GM12892 (cell line): ENCODE data around the gene COL18A1.

ENCODE experiments used
- POLR2A ChIP-seq: IDR thresholded peaks from 2 replicates; pipeline ENCODE4 v1.6.1; 2011; ENCODE audit warnings: low read depth, low read length, control low read depth
- POLR2AphosphoS5 ChIP-seq: IDR thresholded peaks from 2 replicates; pipeline ENCODE4 v1.6.1; 2011; ENCODE audit warnings: low read depth, low read length, control low read depth
- TAF1 ChIP-seq: IDR thresholded peaks from 2 replicates; pipeline ENCODE4 v1.6.1; 2011; ENCODE audit warnings: low read depth, mild to moderate bottlenecking, control low read depth, low read length, borderline replicate concordance

DNA sequence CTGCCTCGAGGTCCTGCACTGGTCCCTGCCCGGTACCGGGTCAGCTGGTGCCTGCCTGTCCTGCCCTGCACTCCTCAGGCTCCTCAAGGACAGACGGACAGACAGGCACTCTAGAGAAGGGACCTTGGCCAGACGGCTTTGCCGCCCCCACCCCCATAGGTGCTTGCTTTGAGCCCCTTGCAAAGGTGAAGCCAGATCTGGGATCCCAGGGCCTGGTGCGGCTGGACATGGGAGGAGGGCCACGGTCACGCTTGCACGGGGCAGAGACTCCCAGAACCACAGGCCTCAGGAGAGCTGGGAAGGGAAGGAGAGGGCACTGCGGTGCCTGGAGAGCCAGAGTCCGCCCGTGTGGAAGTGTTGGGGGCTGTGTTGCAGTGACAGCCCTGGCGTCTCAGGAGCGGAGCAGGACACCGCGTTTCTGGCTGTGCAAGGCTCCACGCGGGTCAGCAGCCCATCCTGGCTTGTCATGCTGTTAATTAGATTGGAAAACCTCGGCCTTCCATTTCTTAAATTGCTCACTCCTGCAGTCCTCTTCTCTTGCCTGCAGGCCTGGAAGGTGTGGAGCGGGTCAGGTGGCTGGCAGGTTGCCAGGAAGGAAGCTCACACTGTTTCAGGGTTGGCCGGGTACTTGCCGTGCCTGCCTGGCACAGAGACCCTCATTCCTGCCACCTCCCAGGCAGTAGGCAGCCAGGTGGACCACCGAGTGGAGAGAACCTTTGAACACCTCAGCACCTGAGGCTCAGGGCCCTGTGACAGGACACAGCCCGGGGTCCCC, 16.3 kb downstream of the COL18A1 start:
- TF ChIP-seq POLR2A (no peak), POLR2AphosphoS5 (no peak), TAF1 (no peak)
